IPS-18c (cell line): Measurements from ENCODE around the gene PRSS16.
"Not testable (repeated sequence)": the region's sequence is repeated elsewhere in the genome, so short reads cannot be mapped to it uniquely, and the experiment has no call there.

Experiments used
- H3K4me3 ChIP-seq: 2 replicates; pipeline ENCODE4 v1.7.0; 2013; ENCODE audit warnings: low read depth, mild to moderate bottlenecking, low read length, moderate library complexity; ENCODE audit not compliant: insufficient read depth
- H3K9me3 ChIP-seq: one replicate; pipeline ENCODE4 v1.6.1; 2013; ENCODE audit warnings: mild to moderate bottlenecking, low read length, moderate library complexity; ENCODE audit not compliant: control insufficient read depth, insufficient read depth

PRSS16 gene

GRCh38 chr6:27238010-27238983 lies 9.2 kb upstream of the PRSS16 start:
- no peaks in the 10 kb centered on the region for H3K9me3 ChIP-seq
- H3K4me3 ChIP-seq, result peak overlapping the region; percentile 54

GRCh38 chr6:27239258-27239657 lies 8.2 kb upstream of the PRSS16 start:
- H3K4me3 ChIP-seq, result no peak overlapping the region; the same call in 1 of the 2 replicates

GRCh38 chr6:27241443-27241842 lies 6.1 kb upstream of the PRSS16 start:
- Histone ChIP-seq H3K9me3 (no peaks in the 10 kb centered on the region), H3K4me3 (no peak overlapping the region)

More at GRCh38 chr6:27239258-27239657, 8.2 kb upstream of the PRSS16 start:
- no peaks in the 10 kb centered on the region for H3K9me3 ChIP-seq

DNA sequence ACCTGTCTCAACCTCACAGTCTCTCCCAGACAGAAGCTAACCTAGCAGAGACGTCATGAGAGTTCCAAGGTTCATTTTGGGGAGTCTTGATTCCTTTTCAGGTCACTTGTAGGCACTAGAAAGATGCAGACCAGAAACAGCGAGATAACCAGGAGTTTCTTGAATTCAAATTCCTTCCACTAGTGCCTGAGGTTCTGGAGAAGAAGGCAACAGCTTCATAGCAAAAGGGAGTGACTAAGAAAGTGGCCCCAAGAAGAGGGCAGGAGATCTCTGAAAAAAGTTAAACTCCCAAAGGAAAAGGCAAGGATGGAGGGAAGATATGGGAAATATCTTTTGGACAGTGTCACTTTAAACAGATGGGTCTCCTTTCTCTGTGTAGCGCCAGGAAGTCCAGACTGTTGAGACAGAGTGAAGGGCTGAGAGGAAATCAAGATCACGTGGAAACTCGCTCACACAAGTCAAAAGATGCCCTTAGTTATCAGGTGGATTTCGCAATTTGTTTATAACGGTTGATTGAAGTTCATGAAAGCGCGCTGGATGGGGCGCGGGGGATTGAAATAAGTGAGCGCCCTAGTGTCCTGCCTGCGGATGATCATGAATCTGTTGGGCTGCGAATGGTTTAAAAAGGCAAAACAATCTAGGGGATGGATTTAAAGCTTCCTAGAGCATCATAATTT lies 4.8 kb upstream of the PRSS16 start:
- H3K4me3 ChIP-seq, result no peak overlapping the region
- H3K9me3 ChIP-seq, result no peaks in the 10 kb centered on the region

- Histone ChIP-seq H3K4me3 (no peak overlapping the region), H3K9me3 (peaks cover 2% of the 10 kb centered on the region)
Measured at GRCh38 chr6:27248783-27249182, 1.3 kb downstream of the PRSS16 start.

DNA sequence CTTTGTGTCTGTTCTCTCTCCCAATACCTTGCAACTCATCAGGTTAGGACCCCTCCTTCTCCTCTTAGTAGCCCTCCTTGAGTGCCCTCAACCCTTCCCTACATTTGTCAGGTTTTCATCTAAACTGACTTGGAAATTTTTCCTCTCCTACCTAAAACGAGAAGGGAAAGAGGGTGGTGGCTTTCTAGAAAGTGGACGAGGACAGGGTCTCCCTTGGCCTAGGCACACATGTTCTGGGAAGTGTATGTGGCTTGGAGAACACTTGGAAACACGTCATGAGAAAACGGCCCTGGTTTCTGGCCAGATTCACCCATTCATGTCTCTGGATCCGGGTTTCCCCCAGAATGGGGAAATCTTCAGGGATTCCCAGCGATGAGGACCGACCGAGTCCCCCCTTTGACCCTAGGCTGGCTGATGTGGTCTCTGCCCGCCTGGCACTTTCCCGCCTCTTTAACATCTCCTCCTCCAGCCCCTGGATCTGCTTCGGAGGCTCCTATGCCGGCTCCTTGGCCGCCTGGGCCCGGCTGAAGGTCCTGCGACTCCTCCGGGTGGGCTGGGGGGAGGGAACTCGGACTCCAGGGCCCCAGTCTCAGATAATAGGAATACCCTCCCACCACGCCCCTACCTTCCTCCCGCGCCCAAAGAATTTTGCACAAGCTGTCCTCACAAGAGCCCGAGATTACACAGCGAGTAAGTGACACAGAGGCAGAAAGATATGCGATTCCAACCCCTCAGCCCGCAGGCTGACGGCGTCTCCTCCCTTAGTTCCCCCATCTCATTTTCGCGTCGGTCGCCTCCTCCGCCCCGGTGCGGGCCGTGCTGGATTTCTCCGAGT lies 3.0 kb downstream of the PRSS16 start:
- H3K9me3 ChIP-seq, result peaks cover 2% of the 10 kb centered on the region
- H3K4me3 ChIP-seq, result peak overlapping the region; percentile 99

GRCh38 chr6:27251112-27251605 lies 3.7 kb downstream of the PRSS16 start:
- Histone ChIP-seq H3K4me3 (peak overlapping the region; percentile 99), H3K9me3 (peaks cover 2% of the 10 kb centered on the region)

- Histone ChIP-seq H3K9me3 (peaks cover 2% of the 10 kb centered on the region), H3K4me3 (peak overlapping the region; percentile 99)
Measured at GRCh38 chr6:27251606-27252251, 4.2 kb downstream of the PRSS16 start.

GRCh38 chr6:27254566-27254965 lies 7.1 kb downstream of the PRSS16 start:
- no peaks in the 10 kb centered on the region for H3K9me3 ChIP-seq
- no peak overlapping the region for H3K4me3 ChIP-seq

GRCh38 chr6:27255866-27256265 lies 8.4 kb downstream of the PRSS16 start:
- no peaks in the 10 kb centered on the region for H3K9me3 ChIP-seq
- H3K4me3 ChIP-seq, result no peak overlapping the region

GRCh38 chr6:27260369-27260768 lies 12.9 kb downstream of the PRSS16 start:
- Histone ChIP-seq H3K4me3 (peak overlapping the region; percentile 50), H3K9me3 (no peaks in the 10 kb centered on the region)

GRCh38 chr6:27260836-27261375 lies 13.4 kb downstream of the PRSS16 start:
- peak overlapping the region; percentile 50; the same call in 1 of the 2 replicates for H3K4me3 ChIP-seq
- no peaks in the 10 kb centered on the region for H3K9me3 ChIP-seq

- no peak overlapping the region for H3K4me3 ChIP-seq
- H3K9me3 ChIP-seq, result no peaks in the 10 kb centered on the region
Measured at GRCh38 chr6:27263886-27264285, 16.4 kb downstream of the PRSS16 start.

- not testable (repeated sequence) for H3K9me3 ChIP-seq, H3K4me3 ChIP-seq
Measured at GRCh38 chr6:27267003-27267402, 19.5 kb downstream of the PRSS16 start.

- Histone ChIP-seq H3K9me3 (no peaks in the 10 kb centered on the region), H3K4me3 (no peak overlapping the region)
Measured at GRCh38 chr6:27267857-27268434, 20.4 kb downstream of the PRSS16 start.

- no peak overlapping the region for H3K4me3 ChIP-seq
- H3K9me3 ChIP-seq, result no peaks in the 10 kb centered on the region
Measured at GRCh38 chr6:27268803-27269202, 21.3 kb downstream of the PRSS16 start.
